ENCODE data around the gene CAPZB. TPM values are rescaled to one million over a fixed set of nuclear protein-coding genes. Genes with fewer than 3 reads are reported as not detected.

Gene CAPZB
- total and polyA plus RNA-seq, 5 experiments from 2014 or later, result 268 to 592 (median 475) TPM

DNA sequence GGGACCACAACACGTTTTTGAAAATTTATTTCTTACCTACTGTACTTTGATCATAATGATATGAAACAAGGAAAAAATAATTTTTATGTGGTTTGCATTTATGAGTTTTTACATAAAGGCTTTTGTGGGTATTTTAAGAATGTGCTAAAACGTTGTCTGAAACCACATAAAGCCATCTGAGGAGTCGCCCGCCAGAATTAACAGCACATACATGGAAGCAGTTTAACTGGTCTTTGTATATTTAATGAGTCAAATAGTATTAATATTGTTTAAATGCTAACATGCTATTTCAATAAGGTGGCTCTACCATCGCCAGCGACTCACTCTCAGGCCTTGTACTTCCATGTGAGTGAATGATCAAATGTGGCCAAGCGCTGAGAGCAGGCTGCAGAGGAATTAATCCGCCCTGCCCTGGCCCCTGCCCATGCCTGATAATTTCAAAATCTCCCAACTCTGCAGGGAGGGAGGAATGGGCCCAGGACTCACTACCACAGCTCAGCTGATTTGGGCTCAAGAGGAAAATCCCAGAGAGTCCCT lies 123.7 kb downstream of the CAPZB start:
- peak overlapping the region in 5 of 10 donors; percentile 14 to 79 (median 54) for H3K4me3 Mint-ChIP-seq
- no peaks in the 10 kb centered on the region for H3K27me3 Mint-ChIP-seq
- POLR2A ChIA-PET, result no interaction called here
- no peaks in the 10 kb centered on the region for H3K9me3 Mint-ChIP-seq
- peak overlapping the region in 9 of 10 donors; percentile 0 to 83 (median 73) for H3K27ac Mint-ChIP-seq
- DNase-seq (peak in 1 of 10 donors; percentile 21), ATAC-seq (peak; percentile 9 to 13)
- peaks cover 26 to 72% (median 43%) of the 10 kb centered on the region in 4 donors for H3K4me1 Mint-ChIP-seq
- H3K36me3 Mint-ChIP-seq, result peaks cover 0 to 46% (median 0%) of the 10 kb centered on the region in 3 donors

DNA sequence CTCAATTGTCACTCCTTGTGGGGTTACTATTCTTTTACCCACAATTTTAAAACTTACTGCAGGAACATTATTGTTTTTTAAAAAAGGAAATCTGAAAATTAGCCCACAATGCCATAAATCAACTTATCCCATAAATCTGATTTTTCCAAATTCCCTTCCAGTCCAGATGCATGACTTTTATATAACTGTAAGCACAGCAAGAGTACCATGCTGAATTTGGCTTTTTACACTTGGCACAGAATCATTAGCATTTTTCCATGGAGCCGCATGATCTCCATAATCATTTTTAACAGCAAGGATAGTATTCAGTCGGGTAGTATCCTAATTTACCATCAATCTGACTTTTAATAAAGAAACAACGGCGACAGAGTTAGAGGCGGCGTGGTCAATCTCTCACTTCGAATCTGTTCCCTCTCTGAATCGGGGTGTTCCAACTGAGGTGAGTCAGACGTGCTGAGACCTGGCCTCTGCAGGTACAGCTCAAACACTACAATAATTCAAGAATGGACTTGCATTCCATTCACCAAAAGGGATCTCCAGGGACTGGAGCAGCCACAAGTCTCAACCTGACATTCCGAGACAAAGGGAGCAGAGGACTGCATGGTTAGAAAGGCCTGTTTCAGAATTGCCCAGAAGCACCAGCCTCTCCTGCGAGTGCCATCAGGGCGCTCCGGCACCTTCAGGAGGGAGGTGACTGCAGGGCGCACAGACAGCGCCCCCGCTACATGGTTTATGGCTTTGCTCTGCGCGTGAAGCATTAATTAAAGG lies 124.3 kb downstream of the CAPZB start:
- peak; percentile 66 to 82 for ATAC-seq
- DNase-seq, result no peak
- Mint-ChIP-seq H3K9me3 (no peaks in the 10 kb centered on the region), H3K27me3 (no peaks in the 10 kb centered on the region), H3K4me1 (peaks cover 26 to 70% (median 42%) of the 10 kb centered on the region in 4 donors), H3K36me3 (peaks cover 0 to 50% (median 3%) of the 10 kb centered on the region in 3 donors), H3K27ac (peak overlapping the region; percentile 0 to 83 (median 72)), H3K4me3 (peak overlapping the region in 9 of 10 donors; percentile 3 to 79 (median 52))
- POLR2A ChIA-PET, result no interaction called here

DNA sequence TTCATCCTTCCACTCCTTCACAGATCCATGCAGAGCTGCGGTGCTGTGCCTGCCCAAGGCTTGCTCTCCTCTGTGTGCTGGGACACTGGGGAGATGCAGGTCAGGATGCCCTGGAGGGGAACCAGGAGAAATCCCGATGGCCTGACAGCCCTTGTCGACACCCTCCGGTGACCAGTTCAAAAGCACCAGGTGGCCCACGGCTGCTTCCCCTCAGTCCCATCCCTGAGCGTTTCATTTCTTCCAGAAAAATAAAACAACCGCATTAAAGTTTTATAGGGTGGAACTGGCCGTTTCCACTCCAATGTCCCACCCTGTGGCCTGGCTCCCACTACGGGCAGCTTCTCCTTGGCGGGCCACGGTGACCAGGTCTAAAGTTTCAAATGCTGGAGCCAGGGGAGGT lies 124.9 kb downstream of the CAPZB start:
- H3K27me3 Mint-ChIP-seq, result no peaks in the 10 kb centered on the region
- peak; percentile 14 to 17 for ATAC-seq
- no peak for DNase-seq
- H3K27ac Mint-ChIP-seq, result peak overlapping the region in 9 of 10 donors; percentile 59 to 83 (median 72)
- H3K4me3 Mint-ChIP-seq, result peak overlapping the region in 8 of 10 donors; percentile 24 to 70 (median 50)
- H3K4me1 Mint-ChIP-seq, result peaks cover 24 to 65% (median 41%) of the 10 kb centered on the region in 4 donors
- H3K9me3 Mint-ChIP-seq, result no peaks in the 10 kb centered on the region
- POLR2A ChIA-PET, result no interaction called here
- peaks cover 0 to 50% (median 9%) of the 10 kb centered on the region in 3 donors for H3K36me3 Mint-ChIP-seq

DNA sequence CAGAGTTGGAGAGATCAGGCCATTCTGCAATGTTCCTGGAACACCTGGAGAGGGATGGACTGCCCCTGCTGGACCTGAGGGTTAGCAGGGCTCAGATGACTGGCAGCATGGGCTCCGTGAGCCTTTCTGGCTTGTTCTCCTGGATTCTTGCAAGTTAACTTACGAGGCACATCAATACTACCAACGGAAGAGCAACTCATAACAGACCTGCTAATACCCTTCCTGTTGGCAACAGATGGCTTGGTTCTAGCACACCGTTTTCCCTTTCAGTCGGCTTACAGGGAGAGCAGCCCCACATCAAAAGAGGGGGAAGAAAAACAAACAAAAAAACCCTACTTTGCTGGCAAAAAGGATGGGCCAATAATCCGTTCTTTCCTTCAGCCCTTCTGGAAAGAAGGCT lies 125.3 kb downstream of the CAPZB start:
- POLR2A ChIA-PET, result no interaction called here
- Mint-ChIP-seq H3K4me1 (peaks cover 20 to 61% (median 40%) of the 10 kb centered on the region in 4 donors), H3K9me3 (no peaks in the 10 kb centered on the region), H3K27me3 (no peaks in the 10 kb centered on the region), H3K36me3 (peaks cover 0 to 50% (median 12%) of the 10 kb centered on the region in 3 donors), H3K27ac (peak overlapping the region; percentile 59 to 90 (median 78)), H3K4me3 (peak overlapping the region; percentile 3 to 70 (median 38))
- ATAC-seq (peak; percentile 49), DNase-seq (no peak)

DNA sequence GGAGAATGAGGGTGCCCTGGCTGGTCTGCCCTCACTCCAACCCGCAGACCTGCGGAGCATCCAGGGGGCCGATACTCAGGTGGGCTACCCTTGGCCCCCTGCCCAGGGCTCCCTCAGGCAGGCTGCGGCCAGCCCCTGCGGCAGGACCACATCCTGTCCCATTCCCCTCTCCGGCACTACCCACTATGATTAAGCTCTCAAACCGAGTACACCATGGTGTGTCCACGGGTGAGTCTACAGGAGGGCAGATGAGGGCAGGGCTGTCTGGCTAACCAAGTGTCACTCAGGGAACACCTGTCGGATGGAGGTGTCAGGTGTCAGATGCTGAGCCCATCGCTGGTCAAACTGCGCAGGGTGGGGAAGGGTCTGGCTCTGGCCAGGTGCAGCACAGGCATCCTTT lies 126.0 kb downstream of the CAPZB start:
- Mint-ChIP-seq H3K27me3 (no peaks in the 10 kb centered on the region), H3K9me3 (no peaks in the 10 kb centered on the region), H3K4me3 (peak overlapping the region in 6 of 10 donors; percentile 12 to 70 (median 53)), H3K27ac (peak overlapping the region in 6 of 10 donors; percentile 61 to 83 (median 78)), H3K36me3 (peaks cover 0 to 50% (median 14%) of the 10 kb centered on the region in 3 donors), H3K4me1 (peaks cover 15 to 56% (median 37%) of the 10 kb centered on the region in 4 donors)
- POLR2A ChIA-PET, result no interaction called here
- DNase-seq (no peak), ATAC-seq (peak; percentile 31 to 38)

DNA sequence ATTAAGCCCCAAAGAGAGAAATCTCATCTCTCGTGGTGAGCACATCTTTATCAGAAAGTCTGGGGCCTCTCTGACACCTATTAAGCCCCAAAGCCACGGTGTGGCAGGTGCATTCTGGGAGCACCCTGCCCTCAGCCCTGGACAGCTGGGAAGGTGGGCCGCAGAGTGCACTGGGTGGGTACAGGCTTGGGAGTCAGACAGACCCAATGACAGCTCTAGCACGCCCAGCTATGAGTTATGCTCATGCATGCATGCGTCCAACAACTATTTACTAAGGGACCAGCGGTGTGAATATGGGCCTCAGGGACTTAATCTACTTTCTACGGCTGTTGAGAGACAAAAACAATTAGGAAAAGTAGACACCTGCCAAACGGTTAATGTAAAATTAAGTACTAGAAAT lies 126.6 kb downstream of the CAPZB start:
- Mint-ChIP-seq H3K9me3 (no peaks in the 10 kb centered on the region), H3K4me3 (peak overlapping the region in 1 of 10 donors; percentile 4), H3K27me3 (no peaks in the 10 kb centered on the region), H3K4me1 (peaks cover 14 to 51% (median 35%) of the 10 kb centered on the region in 4 donors), H3K36me3 (peaks cover 0 to 55% (median 18%) of the 10 kb centered on the region in 3 donors), H3K27ac (peak overlapping the region in 5 of 10 donors; percentile 25 to 83 (median 52))
- POLR2A ChIA-PET, result interaction anchor here (0.7 kb wide), 1 partner anchor 29 kb away, joined by 4 read pairs; no protein-coding TSS in a partner anchor
- no peak for ATAC-seq
- no peak for DNase-seq

DNA sequence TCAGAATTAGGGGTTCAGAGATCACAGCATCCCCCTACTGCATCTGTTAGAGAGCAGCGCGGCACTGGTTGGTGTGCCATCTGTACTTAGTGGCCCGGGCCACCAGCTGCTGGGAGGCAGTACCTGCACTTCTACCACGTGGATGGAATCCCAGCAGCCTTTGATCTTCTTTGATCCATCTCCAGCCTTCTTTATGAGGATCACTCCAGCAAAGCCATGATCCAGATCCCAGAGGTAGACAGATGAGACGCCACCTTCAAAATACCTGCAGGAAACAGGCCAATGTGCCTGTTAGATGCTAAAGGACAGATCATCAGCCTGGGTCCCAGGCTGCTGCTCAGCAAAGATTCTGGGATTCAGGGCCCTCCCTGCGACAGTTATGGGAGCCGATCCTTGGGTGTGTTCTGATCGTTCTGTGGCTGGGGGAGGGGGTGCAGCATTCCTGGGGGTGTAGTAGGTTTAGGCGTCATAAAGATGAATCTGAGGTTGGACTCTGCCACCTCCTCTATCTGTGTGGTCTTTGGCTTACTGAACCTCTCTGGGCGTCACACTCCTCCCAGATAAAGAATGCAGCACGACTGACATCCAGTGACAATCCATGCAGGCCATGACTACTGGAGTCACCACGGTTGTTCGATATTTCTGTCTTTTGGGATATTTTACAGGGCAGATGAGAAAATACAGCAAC lies 127.9 kb downstream of the CAPZB start:
- DNase-seq (no peak), ATAC-seq (no peak)
- Mint-ChIP-seq H3K9me3 (peaks cover 0 to 2% (median 0%) of the 10 kb centered on the region in 9 donors), H3K4me1 (peaks cover 11 to 41% (median 28%) of the 10 kb centered on the region in 4 donors), H3K27me3 (no peaks in the 10 kb centered on the region), H3K27ac (peak overlapping the region in 4 of 10 donors; percentile 20 to 59 (median 35)), H3K36me3 (peaks cover 0 to 55% (median 20%) of the 10 kb centered on the region in 3 donors), H3K4me3 (no peak overlapping the region)
- POLR2A ChIA-PET, result no interaction called here

DNA sequence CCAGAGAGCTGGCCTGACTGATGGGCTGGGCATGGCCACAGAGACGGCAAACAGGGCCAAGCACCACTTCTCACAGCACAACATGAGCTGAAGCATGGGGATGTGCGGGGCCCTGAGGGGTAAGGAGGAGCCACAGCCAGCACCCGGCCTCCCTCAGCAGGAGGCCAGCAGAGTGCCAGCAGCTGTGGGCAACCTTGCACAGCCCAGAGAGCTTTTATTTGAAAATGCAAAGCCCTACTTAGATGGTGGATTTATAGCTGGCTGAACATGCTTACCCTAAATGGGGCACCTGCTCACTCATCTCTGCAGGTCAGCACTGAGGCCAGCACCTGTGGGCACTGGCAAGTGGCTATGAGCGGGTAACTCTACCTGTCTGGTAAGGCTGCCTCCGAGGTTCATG lies 129.1 kb downstream of the CAPZB start:
- Mint-ChIP-seq H3K27ac (peak overlapping the region in 2 of 10 donors; percentile 53 to 67), H3K4me3 (no peak overlapping the region), H3K4me1 (peaks cover 9 to 30% (median 22%) of the 10 kb centered on the region in 4 donors), H3K36me3 (peaks cover 0 to 64% (median 20%) of the 10 kb centered on the region in 3 donors), H3K9me3 (peaks cover 0 to 2% (median 0%) of the 10 kb centered on the region in 9 donors), H3K27me3 (no peaks in the 10 kb centered on the region)
- ATAC-seq (no peak), DNase-seq (no peak)
- POLR2A ChIA-PET, result no interaction called here

DNA sequence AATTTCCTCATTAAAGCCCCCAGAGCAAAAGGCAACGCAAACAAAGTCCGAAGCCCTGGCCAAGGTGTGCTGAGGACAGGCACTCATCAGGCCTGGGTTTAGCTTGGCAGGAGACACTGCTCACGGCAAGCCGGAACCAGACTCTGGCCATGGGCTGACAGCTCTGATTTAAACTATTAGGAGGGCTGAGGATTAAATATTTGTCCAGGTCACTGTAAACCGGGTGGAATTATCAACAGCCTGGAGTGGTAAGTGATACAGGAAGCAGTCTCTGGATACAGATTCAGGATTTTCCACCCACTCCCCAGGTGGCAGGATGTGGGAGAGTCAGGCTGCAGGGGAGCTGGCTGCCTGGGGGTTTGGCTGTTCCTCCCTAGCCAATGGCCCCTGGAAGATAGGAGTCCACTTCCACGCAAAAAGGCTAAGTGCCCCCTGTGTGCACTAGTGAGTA lies 130.8 kb downstream of the CAPZB start:
- Mint-ChIP-seq H3K9me3 (peaks cover 0 to 2% (median 0%) of the 10 kb centered on the region in 9 donors), H3K36me3 (peaks cover 0 to 74% (median 25%) of the 10 kb centered on the region in 3 donors), H3K27me3 (no peaks in the 10 kb centered on the region), H3K4me3 (no peak overlapping the region), H3K4me1 (peaks cover 0 to 13% (median 5%) of the 10 kb centered on the region in 4 donors), H3K27ac (peak overlapping the region in 1 of 10 donors; percentile 62)
- ATAC-seq, result no peak
- POLR2A ChIA-PET, result no interaction called here
- no peak for DNase-seq

DNA sequence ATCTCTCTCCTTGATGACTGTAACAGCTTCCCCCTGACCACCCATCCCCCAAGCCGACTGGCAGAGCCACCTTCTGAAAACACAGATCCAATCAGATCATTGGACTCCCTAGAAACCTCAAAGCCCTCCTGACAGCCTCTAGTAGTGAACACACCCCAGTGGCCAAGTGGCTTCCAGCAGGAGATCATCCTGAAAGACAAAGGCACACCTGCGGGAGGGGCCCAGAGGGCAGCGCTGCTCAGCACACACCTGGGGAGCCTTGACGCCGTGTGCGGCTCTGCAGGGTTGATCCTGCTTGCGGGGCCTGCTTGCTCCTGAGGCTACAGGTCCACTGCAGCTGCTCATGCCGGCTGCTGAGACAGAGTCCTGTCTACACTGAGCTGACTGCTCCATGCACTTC lies 131.7 kb downstream of the CAPZB start:
- POLR2A ChIA-PET, result no interaction called here
- peaks cover 0 to 82% (median 25%) of the 10 kb centered on the region in 3 donors for H3K36me3 Mint-ChIP-seq
- peak overlapping the region in 5 of 10 donors; percentile 14 to 80 (median 65) for H3K27ac Mint-ChIP-seq
- DNase-seq, result no peak
- no peak overlapping the region for H3K4me3 Mint-ChIP-seq
- H3K9me3 Mint-ChIP-seq, result peaks cover 0 to 2% (median 0%) of the 10 kb centered on the region in 9 donors
- H3K4me1 Mint-ChIP-seq, result peaks cover 0 to 6% (median 1%) of the 10 kb centered on the region in 4 donors
- no peak for ATAC-seq
- no peaks in the 10 kb centered on the region for H3K27me3 Mint-ChIP-seq

DNA sequence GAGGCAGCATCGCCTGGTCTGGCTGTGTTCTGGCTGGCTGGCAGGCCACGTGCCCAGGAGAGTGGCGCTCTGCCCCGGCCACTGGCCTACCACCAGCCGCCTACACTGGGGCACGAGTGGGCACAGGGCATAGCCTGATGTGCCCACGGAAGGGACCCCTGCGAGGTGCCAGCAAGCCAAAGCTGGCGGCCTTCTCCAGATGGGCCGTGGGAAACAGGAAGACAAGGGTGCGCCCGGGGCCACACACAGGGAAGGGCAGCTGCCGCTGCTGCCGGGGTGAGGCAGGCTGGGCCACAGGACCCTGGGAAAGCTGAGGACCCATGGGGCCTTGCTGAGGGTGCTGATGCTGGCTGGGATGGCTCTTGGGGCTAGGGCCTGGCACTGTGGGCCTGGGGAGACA lies 132.5 kb downstream of the CAPZB start:
- Mint-ChIP-seq H3K27ac (peak overlapping the region in 1 of 10 donors; percentile 80), H3K9me3 (peaks cover 0 to 2% (median 0%) of the 10 kb centered on the region in 9 donors), H3K27me3 (no peaks in the 10 kb centered on the region), H3K4me3 (no peak overlapping the region), H3K36me3 (peaks cover 0 to 78% (median 25%) of the 10 kb centered on the region in 3 donors), H3K4me1 (peaks cover 0 to 3% (median 1%) of the 10 kb centered on the region in 4 donors)
- DNase-seq (no peak), ATAC-seq (no peak)
- POLR2A ChIA-PET, result no interaction called here

DNA sequence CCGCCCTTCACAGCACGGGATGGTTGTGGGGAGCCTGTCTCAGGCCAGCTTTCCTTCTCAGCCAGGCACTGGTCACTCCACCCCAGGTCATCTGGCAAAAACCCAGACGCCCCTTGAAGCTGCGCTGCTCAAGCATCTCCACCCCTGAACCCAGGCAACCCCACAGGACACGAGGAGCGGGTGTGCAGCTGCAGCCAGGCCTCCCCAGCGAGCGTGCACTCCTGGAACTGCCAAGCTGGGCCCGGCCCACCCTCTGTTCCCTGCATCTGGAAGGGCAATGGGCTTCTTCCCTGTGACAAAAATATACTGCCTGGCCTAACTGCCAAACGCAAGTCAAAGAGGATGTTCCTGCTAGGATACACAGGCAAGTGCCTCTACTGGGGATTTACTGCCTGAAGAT lies 133.5 kb downstream of the CAPZB start:
- no peak for ATAC-seq
- Mint-ChIP-seq H3K4me3 (no peak overlapping the region), H3K27ac (peak overlapping the region in 2 of 10 donors; percentile 52 to 62), H3K4me1 (peaks cover 0 to 7% (median 1%) of the 10 kb centered on the region in 4 donors), H3K36me3 (peaks cover 0 to 71% (median 25%) of the 10 kb centered on the region in 3 donors), H3K27me3 (no peaks in the 10 kb centered on the region), H3K9me3 (peaks cover 0 to 2% (median 0%) of the 10 kb centered on the region in 9 donors)
- DNase-seq, result no peak
- POLR2A ChIA-PET, result no interaction called here

Measured in naive thymus-derived CD8-positive, alpha-beta T cell (primary cell).